Pons (tissue), 1 donor: Measurements from ENCODE around the gene GJA5.

Experiments used
- DNase-seq: peaks from one replicate; pipeline ENCODE4 v3.0.0-alpha.2; 2016; ENCODE audit warnings: low spot score

The GJA5 gene

DNA sequence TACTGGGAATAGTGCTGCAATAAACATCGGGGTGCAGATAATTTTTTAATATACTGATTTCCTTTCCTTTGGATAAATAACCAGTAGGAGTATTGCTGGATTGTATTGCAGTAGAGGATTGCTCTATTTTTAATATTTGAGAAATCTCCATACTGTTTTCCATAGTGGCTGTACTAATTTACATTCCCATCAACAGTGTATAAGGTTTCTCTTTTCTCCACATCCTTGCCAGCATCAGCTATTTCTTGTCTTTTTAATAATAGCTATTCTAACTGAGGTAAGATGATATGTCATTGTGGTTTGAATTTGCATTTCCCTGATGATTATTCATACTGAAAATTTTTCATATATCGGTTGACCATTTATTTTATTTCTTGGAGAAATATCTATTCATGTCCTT is 31.1 kb downstream of the GJA5 start:
- no peak for DNase-seq

DNA sequence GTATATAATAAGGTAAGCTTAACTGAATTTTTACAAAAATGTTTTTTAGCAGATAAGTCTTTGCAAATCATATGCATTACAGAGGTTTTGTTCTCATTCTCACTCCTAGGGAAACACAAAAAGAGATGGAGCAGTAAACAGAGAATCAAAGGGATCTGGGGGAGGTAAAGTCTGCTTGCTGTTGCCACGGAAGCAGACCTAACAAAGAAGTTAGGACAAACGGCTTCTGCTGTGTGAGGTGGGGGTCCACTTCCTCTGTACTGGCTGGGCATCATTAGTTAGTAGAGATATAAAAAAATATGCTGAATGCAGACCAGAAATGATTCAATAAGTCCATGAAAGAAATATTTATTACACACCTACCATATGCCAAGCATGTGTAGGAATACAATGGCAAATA is 34.2 kb downstream of the GJA5 start:
- no peak for DNase-seq

DNA sequence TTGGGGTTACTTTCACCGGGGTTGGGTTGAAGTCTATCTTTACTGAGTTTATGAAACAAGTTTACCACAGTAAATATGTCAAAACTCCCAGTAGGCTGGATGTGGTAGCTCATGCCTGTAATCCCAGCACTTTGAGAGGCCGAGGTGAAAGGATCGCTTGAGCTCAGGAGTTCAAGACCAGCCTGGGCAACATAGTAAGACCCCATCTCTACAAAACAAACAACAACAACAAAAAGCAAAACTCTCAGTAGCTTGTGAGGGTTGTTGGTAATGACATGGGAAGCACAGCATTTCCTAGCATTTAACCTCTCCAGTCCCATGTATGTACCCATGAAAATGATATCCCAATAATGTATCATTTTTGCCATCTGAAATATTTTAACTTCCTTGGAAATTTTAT is 34.7 kb downstream of the GJA5 start:
- DNase-seq: no peak

DNA sequence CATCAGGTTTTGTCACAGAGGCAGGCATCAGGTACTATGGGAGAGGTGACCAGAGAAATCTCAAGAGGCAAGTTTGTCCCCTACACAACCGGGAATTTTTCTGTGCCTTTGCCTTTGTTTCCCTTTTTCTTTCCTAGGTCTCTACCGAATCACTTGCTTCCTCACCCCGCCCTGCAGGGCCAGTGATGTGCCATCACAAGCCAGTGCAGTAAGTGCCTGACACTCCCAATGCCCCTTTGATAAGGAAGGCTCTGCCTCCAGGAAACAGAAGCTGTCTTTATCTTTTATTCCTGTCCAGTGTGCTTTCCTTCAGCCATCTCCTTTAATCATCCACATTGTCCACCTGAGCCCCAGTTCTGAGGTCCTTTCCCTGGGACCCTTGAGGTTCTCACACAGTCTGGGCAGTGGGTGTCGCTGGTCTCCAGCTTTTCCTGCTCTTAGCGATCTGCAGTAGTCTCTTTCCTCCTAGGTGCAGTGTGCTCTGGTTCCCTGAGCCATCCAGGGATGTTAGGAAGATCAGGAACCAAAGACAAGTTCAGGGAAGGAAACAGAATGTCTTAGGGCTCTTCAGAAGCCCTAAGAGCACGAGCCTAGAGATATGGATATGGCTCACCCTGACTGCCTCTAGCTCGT is 36.6 kb downstream of the GJA5 start:
- peak; percentile 10 for DNase-seq

DNA sequence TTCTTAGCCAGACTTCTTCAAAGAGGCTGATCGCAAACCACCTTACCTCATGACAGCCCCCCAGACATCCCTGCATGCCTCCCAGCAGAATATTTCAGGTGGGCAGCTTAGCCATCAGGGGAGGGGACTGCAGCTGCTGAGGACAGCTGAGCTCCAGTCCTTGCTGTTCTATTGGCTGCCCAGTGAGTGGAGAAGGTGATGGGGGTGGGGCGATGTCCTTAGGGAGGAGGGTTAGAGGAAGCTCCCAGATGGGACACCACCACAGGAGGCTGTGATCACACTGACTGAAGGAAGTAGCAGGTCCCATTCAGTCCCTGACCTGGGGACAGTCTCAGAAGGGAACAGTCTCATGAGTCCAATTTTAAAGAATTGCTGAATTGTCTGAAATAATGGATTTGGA is 38.3 kb downstream of the GJA5 start:
- DNase-seq: no peak

DNA sequence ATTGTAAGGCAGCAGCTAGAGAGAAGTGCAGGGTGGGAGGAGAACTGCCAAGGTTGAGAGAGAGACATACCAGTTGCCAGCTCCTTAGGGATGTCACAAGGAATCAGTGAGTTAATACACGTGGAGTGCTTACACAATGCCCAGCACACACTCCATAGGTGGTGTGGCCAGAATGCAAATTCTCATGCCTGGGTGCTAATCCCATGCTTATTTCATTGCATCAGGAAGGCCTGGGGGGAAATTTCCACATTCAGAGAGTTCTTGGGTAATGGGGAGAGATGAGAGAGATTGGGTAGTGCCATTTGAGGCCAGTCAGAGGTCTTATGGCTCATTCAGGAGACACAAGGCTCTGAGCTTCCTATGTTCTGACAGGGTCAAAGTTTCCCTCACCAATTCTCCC is 38.7 kb downstream of the GJA5 start:
- DNase-seq: no peak

DNA sequence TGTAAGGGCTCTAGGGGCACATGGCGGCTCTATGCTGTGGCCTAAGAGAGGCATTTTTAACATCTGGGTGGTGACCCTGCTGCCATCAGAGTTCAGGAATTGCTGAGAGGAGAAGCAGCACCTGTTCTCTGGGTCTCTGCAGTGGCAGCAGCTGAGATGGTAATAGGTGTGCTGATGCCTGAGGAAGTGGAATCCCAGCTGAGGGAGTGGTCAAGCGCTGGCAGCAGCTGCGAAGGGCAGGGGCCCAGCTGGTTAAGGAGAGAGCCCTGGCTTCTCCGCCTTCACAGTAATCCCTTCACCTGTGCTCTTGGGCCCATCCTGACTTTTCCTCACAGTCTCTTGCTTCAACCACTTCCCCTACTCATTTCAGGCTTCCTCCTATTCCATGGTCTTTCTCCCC is 39.8 kb downstream of the GJA5 start:
- no peak for DNase-seq

DNA sequence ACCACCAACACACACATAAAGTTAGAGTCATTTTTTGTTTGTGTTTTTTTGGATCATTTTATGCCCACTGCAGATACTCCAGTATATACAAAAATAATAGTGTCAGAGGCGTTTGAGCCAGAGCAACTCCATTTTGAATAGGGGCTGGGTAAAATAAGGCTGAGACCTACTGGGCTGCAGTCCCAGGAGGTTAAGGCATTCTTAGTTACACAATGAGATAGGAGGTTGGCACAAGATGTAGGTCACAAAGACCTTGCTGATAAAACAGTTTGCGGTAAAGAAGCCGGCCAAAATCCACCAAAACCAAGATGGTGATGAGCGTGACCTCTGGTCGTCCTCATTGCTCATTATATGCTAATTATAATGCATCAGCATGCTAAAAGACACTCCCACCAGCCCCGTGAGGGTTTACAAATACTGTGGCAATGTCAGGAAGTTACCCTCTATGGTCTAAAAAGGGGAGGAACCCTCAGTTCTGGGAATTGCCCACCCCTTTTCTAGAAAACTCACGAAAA is 40.6 kb downstream of the GJA5 start:
- no peak for DNase-seq

DNA sequence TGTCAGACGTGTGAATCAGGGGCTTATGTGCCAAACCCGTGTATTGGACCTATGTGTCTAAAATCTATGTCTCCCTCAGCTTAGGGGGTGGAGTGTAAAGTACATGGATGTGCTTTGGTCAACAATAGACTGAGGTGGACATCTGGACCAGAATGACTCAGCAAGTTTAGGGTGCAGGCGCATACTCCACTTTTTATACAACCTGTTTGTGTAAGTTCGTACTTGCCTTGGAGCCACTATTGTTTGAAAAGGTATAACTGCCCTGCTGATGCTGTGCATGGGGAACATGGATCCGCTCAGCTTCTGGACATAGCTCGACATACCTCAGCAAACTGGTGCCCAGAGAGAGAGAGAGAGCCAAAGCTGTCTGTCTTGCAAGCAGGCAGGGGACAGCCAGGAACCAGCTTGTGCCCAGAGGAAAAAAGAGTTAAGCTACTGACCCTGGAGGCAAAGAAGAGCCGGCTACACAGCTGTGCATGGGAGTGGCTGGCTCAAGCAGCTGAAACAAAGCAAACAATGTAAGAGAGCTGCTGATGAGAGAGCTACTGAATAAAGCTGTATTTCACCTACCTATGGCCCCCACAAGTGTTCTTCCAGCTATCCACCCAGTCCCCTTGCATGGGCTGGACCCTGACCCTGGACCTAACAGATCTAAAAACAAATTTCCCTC is 41.2 kb downstream of the GJA5 start:
- DNase-seq: no peak

DNA sequence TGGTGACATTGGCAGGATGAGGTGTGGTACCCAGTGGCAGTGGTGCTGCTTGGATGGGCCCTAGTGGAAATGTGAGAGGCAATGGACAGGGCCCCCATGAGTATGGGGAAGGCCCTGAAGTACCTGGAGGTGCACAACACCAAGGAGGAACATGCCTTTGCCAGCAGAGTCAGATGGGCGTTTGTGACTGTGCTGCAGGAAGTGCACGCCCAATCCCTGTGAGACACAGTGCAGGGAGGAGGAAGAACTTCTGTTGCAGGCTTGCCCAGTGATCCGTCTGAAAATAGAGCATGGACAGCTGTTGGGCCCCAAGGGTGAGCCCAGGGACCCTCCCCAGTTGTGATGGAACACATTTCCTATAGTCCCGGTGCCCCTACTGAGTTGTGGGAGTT is 42.7 kb downstream of the GJA5 start:
- DNase-seq: no peak

DNA sequence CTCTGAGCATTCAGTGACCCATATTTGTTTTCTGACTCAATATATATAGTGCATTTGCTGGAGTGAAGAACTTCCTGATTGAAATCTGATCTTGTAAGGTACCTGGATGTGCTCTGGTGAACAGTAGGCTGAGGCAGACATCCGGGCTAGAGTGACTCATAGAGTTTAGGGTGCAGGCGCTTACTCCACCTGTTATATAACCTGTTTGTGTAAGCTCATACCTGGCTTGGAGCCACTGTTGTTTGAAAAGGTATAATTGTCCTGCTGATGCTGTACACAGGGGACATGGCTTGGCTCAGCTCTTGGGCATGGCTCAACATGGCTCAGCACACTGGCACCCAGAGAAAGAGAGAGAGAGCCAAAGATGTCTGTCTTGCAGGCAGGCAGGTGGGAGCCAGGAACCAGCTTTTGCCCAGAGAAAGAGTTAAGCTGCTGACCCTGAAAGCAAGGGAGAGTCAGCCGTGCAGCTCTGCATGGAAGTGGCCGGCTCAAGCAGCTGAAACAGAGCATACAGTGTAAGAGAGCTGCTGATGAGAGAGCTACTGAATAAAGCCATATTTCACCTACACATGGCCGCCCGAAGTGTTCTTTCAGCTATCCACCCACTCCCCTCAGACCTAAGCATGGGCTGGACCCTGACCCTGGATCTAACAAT is 43.2 kb downstream of the GJA5 start:
- DNase-seq: no peak

DNA sequence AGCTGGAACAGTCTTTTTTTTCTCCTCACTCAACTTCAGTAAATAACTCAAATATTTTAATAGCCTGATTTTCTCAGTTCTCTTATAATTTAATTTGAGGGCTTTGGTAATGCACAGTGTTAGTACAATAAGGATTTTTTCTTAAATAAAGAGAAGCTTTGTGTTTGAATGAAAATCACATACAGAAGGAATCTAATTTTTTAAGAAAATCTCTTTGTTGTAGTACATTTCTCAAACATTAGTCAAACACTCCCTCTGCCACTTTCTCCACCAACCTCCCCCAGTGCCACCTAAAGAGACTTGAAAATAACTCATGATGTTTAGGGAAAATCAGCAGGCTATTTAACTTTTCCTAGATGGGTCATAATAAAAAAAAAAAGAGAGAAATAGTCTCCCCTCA is 47.8 kb downstream of the GJA5 start:
- DNase-seq: no peak
